PC-9 (cell line): Measurements from ENCODE around the gene SYNE1. TPM values are rescaled to one million over a fixed set of nuclear protein-coding genes. Genes with fewer than 3 reads are reported as not detected.

Experiments used
- BruUV-seq: library from RNA; stranded (reverse); fragments of 400-500 nt; replicated peaks from 2 replicates; lab custom pipeline; 2021; lab: Mats Ljungman, UMichigan
- CTCF ChIA-PET: fragments of 300-600 bp; sonication (Branson Sonifier 250); formaldehyde crosslinking; loops from one replicate; lab custom pipeline; 2022; ENCODE audit warnings: antibody characterized with exemption; lab: Charles Lee
- POLR2A ChIA-PET: fragments of 300-600 bp; sonication (Branson Sonifier 250); formaldehyde crosslinking; loops from one replicate; lab custom pipeline; 2022; ENCODE audit warnings: antibody characterized with exemption; ENCODE audit not compliant: unreplicated experiment; lab: Charles Lee
- DNase-seq, 2 experiments: peaks; one replicate each; pipeline versions ENCODE4 v3.0.0 to v3.0.0-alpha.2; 2015 to 2022; ENCODE audit warnings: mixed read lengths in 1 of 2
- H2AFZ ChIP-seq: fragments of 200-600 bp; sonication (generic); 2 replicates; pipeline ENCODE4 v1.8.1; 2017; ENCODE audit warnings: antibody characterized with exemption
- H3F3A ChIP-seq: fragments of 200-600 bp; sonication (generic); 2 replicates; pipeline ENCODE4 v1.8.1; 2017; ENCODE audit warnings: antibody characterized with exemption, mild to moderate bottlenecking, low read depth; ENCODE audit not compliant: insufficient read depth
- H3K27ac ChIP-seq: fragments of 200-600 bp; sonication (generic); 2 replicates; pipeline ENCODE4 v1.6.1; 2016; ENCODE audit warnings: mixed run types
- H3K27me3 ChIP-seq: fragments of 200-600 bp; sonication (generic); 2 replicates; pipeline ENCODE4 v1.6.1; 2016; ENCODE audit warnings: low read depth, mixed run types; ENCODE audit not compliant: insufficient read depth
- H3K36me3 ChIP-seq: fragments of 200-600 bp; sonication (generic); 2 replicates; pipeline ENCODE4 v1.6.1; 2016; ENCODE audit warnings: low read depth, mixed run types
- H3K4me1 ChIP-seq: fragments of 200-600 bp; sonication (generic); replicated peaks from 2 replicates; pipeline ENCODE4 v1.6.1; 2016; ENCODE audit warnings: mixed run types; ENCODE audit not compliant: insufficient read depth
- H3K4me2 ChIP-seq: fragments of 200-600 bp; sonication (generic); 2 replicates; pipeline ENCODE4 v1.6.1; 2017; ENCODE audit warnings: mixed run types
- H3K4me3 ChIP-seq: fragments of 200-600 bp; sonication (generic); 2 replicates; pipeline ENCODE4 v1.6.1; 2016; ENCODE audit warnings: mixed run types
- H3K79me2 ChIP-seq: fragments of 200-600 bp; sonication (generic); 2 replicates; pipeline ENCODE4 v1.6.1; 2017; ENCODE audit warnings: low read depth, mixed run types
- H3K9me2 ChIP-seq: fragments of 200-600 bp; sonication (generic); 2 replicates; pipeline ENCODE4 v1.8.1; 2017; ENCODE audit warnings: mild to moderate bottlenecking; ENCODE audit not compliant: insufficient read depth
- H3K9me3 ChIP-seq: fragments of 200-600 bp; sonication (generic); 2 replicates; pipeline ENCODE4 v1.8.1; 2016; ENCODE audit warnings: low read depth; ENCODE audit not compliant: insufficient read depth
- H4K20me1 ChIP-seq: fragments of 200-600 bp; sonication (generic); 2 replicates; pipeline ENCODE4 v1.8.1; 2017; ENCODE audit not compliant: insufficient read depth
- CTCF ChIP-seq: fragments of 200-600 bp; sonication (generic); conservative IDR thresholded peaks from 2 replicates; pipeline ENCODE4 v1.6.1; 2017; ENCODE audit warnings: mixed run types, antibody characterized with exemption, mild to moderate bottlenecking, moderate library complexity
- EZH2 ChIP-seq: fragments of 200-600 bp; sonication (generic); IDR thresholded peaks from 2 replicates; pipeline ENCODE4 v1.8.0; 2017; ENCODE audit warnings: antibody characterized with exemption, low read depth
- intact Hi-C: fragments of 100-400 bp; cut with micrococcal nuclease; formaldehyde crosslinking; loops from one replicate; pipeline ENCODE4 v1.10.0; 2022; ENCODE audit not compliant: unreplicated experiment
- total RNA-seq: library from RNA; stranded (reverse); gene quantifications from 2 replicates; pipeline ENCODE4 v1.2.3, GENCODE V29; 2021

Gene SYNE1
- total RNA-seq, 1 experiment from 2014 or later, result 13.4 TPM

GRCh38 chr6:152206072-152206818, 430.9 kb downstream of the SYNE1 start:
- no peaks in the 10 kb centered on the region for H3K9me2 ChIP-seq
- intact Hi-C loops, result no loop called here
- no peaks in the 10 kb centered on the region for H3K27me3 ChIP-seq
- no peaks in the 10 kb centered on the region for H3F3A ChIP-seq
- H4K20me1 ChIP-seq, result no peaks in the 10 kb centered on the region
- no peak for TF ChIP-seq EZH2
- peak; percentile 31; the same call in 1 of the 2 replicates for TF ChIP-seq CTCF
- no peak for DNase-seq
- POLR2A ChIA-PET, result no interaction called here
- H3K79me2 ChIP-seq, result no peaks in the 10 kb centered on the region
- BruUV-seq, result no TSS peak
- no peaks in the 10 kb centered on the region; the same call in 1 of the 2 replicates for H3K9me3 ChIP-seq
- H3K4me3 ChIP-seq, result no peak overlapping the region
- no peak overlapping the region for H2AFZ ChIP-seq
- H3K4me1 ChIP-seq, result peaks cover 6% of the 10 kb centered on the region; the same call in 1 of the 2 replicates
- CTCF ChIA-PET, result no interaction called here
- H3K36me3 ChIP-seq, result no peaks in the 10 kb centered on the region
- H3K27ac ChIP-seq, result no peak overlapping the region
- H3K4me2 ChIP-seq, result no peak overlapping the region

GRCh38 chr6:152204591-152204990, 432.6 kb downstream of the SYNE1 start:
- H3K27ac ChIP-seq, result no peak overlapping the region
- H3K9me2 ChIP-seq, result no peaks in the 10 kb centered on the region; the same call in 1 of the 2 replicates
- no peak overlapping the region for H3K4me2 ChIP-seq
- no peaks in the 10 kb centered on the region for H3K27me3 ChIP-seq
- no peaks in the 10 kb centered on the region; the same call in 1 of the 2 replicates for H3K9me3 ChIP-seq
- BruUV-seq, result no TSS peak
- H3K79me2 ChIP-seq, result no peaks in the 10 kb centered on the region
- no peaks in the 10 kb centered on the region for H4K20me1 ChIP-seq
- H3K4me3 ChIP-seq, result no peak overlapping the region
- TF ChIP-seq EZH2 (no peak), CTCF (no peak)
- POLR2A ChIA-PET, result no interaction called here
- no peaks in the 10 kb centered on the region for H3K36me3 ChIP-seq
- no peaks in the 10 kb centered on the region for H3F3A ChIP-seq
- intact Hi-C loops, result no loop called here
- H2AFZ ChIP-seq, result no peak overlapping the region
- H3K4me1 ChIP-seq, result peaks cover 6% of the 10 kb centered on the region; the same call in 1 of the 2 replicates
- CTCF ChIA-PET, result no interaction called here
- no peak for DNase-seq

GRCh38 chr6:152201120-152201519, 436.0 kb downstream of the SYNE1 start:
- POLR2A ChIA-PET, result no interaction called here
- TF ChIP-seq EZH2 (no peak), CTCF (no peak)

More at GRCh38 chr6:152201120-152201519, 436.0 kb downstream of the SYNE1 start:
- H3K9me3 ChIP-seq, result no peaks in the 10 kb centered on the region
- H3K79me2 ChIP-seq, result no peaks in the 10 kb centered on the region
- no peak overlapping the region for H3K27ac ChIP-seq
- H4K20me1 ChIP-seq, result no peaks in the 10 kb centered on the region
- no peak overlapping the region for H3K4me2 ChIP-seq
- no peak overlapping the region for H3K4me3 ChIP-seq
- H3K4me1 ChIP-seq, result no peaks in the 10 kb centered on the region
- BruUV-seq, result no TSS peak
- no peaks in the 10 kb centered on the region; the same call in 1 of the 2 replicates for H3K9me2 ChIP-seq
- no peaks in the 10 kb centered on the region for H3F3A ChIP-seq
- DNase-seq, result no peak
- intact Hi-C loops, result no loop called here
- H3K27me3 ChIP-seq, result no peaks in the 10 kb centered on the region
- CTCF ChIA-PET, result no interaction called here
- no peaks in the 10 kb centered on the region for H3K36me3 ChIP-seq
- H2AFZ ChIP-seq, result no peak overlapping the region
